ENCODE measurements around the gene PDCD4.

PDCD4 gene

GRCh38 chr10:110871298-110872084 lies at the start of gene PDCD4:
TSS of gene PDCD4 (plus strand) at chr10:110871928. CDS start at chr10:110876028, 4,100 bp downstream.
- peak; percentile 95 for DNase-seq

GRCh38 chr10:110822035-110822711 lies 49.6 kb upstream of the PDCD4 start:
- DNase-seq: no peak

- DNase-seq: no peak
These were observed 48.9 kb upstream of the PDCD4 start for GRCh38 chr10:110822712-110823311.

DNA sequence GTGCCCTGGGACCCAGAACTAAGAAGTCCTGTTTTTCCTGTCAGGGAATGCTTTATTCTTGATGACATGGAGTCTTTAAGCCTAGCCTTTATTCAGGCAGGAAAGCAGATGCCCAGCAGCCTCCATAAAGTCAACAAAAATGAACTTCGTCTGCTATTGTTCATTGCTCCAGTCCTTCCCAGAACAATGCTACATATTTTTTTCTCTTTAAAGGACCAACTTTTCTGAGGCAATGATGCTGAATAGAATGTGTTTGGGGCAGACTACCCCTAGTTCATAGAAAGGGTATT lies 47.6 kb upstream of the PDCD4 start:
- DNase-seq: no peak

DNA sequence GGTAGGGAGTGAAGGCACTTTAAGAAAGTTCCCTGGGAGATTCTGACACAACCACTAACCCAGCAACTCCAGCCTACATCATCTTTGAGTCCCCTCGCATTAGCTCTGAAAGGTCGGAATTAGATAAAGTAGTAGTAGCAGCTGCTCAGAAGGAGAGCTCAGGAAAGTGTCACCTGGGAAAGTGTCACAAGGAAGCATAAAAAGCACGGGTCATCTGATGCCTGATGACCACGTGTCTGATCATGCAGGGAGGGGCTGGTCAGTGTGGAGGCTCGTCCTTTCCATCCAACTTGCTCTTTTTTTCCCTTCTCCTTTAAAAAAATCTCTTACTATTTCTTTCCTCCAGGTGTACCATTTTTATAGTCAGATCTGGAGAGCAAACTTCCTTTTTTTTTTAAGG lies 47.1 kb upstream of the PDCD4 start:
- DNase-seq: no peak

- no peak for DNase-seq
These were observed 46.2 kb upstream of the PDCD4 start for GRCh38 chr10:110825508-110825907.

DNA sequence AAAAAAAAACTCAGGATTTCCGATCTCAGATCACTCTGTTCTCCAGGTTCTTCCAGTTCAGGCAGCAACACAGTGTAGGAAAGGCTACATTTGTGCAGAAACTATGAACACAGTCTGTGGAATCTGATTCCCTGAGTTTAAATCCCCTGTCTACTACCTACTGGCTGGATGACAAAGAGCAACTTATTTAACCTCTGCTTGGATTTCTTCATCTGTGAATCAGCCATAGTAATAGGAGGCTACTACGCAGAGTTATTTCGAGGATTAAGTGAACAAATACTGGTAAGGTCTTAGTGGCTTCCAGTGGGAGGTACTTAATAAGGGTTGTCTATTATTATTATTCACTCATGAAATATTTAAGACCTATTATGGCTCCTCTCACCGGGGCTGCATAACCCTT lies 44.3 kb upstream of the PDCD4 start:
- DNase-seq: no peak

GRCh38 chr10:110827875-110828274 lies 43.9 kb upstream of the PDCD4 start:
- no peak for DNase-seq

DNA sequence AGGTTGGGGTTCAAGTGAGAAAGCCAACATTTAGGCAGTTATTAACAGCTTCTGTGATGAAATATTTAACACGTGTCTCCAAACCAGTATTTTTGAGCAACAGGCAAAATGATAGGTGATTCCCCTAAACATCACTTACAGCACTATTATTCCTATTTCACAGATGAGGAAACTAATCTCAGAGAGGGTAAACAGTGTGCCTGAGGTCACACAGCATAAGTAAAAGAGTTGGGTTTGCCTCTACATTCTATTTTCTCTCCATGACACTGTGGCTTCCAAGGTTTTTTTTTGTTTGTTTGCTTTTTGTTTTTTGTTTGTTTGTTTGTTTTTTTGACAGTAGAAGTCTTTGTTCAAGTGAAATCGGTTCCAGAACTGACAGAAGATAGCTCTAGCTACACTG lies 43.2 kb upstream of the PDCD4 start:
- no peak for DNase-seq

GRCh38 chr10:110829721-110830410 lies 41.9 kb upstream of the PDCD4 start:
- DNase-seq: no peak

DNA sequence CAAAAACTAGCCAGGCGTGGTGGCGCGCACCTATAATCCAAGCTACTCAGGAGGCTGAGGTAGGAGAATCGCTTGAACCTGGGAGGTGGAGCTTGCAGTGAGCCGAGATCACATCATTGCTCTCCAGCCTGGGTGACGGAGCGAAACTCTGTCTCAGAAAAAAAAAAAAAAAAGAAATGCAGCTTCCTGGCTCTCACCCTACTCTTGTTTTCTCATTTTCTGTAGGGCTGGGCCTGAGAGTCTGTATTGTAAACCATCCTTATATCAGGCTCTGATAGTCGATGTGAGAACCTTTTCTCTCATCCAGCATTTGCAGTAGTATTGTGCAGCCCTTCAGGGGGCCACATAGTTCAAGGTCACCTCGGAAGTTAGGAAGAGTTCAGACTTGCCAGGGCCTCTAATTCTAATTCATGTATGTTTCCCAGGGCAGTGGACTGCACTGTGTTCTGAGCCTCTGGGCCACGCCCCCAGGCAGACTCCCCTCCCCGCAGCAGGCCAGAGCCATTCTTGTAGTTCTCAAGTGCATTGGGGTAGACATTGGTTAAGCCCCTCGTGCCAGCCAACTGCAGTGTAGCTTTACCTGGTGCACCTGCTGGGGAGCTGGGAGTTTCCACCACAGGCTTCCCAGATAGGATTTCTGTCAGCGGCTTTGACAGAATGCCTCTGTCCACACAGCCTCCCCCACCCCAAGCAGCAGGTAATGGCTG lies 38.3 kb upstream of the PDCD4 start:
- no peak for DNase-seq

GRCh38 chr10:110833941-110834628 lies 37.6 kb upstream of the PDCD4 start:
- no peak for DNase-seq

- DNase-seq: peak; percentile 34
These were observed 37.0 kb upstream of the PDCD4 start for GRCh38 chr10:110834629-110835301.

- DNase-seq: no peak
These were observed 35.9 kb upstream of the PDCD4 start for GRCh38 chr10:110835841-110836240.

- no peak for DNase-seq
These were observed 35.0 kb upstream of the PDCD4 start for GRCh38 chr10:110836706-110837105.

GRCh38 chr10:110837418-110838171 lies 34.1 kb upstream of the PDCD4 start:
- no peak for DNase-seq

DNA sequence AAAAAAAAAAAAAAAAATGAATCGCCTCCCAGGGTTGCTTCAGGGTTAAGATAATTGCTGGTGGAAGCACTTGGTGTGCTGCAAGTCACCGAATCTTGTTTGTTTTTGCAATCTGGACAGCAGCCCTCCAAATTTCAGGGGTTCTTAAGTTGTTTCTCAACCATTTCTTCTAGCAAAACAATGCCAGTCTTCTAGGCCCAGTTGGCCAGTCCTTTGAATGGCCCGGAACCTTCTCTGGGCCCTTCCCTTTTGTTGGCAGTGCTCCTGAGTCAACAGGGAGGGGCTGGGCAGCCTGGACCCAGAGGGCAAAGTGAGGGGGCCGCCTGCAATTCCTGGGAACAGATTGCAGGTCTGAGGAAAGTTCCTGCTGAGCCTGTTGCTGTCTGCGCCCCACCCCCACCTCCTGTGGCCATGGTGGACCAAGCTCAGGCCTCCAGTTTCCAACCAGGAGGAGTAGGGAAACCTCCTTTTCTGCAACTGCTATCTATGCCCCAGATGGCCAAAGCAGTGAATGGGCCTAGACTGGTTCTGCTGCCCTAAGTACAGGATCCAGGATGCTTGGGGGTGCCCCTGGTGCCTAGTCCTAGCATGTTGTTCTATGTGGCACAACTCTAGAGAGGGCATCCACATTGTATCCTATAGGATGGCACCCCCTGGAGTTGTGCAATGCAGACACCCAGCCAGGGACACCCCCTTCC lies 31.4 kb upstream of the PDCD4 start:
- DNase-seq: no peak

DNA sequence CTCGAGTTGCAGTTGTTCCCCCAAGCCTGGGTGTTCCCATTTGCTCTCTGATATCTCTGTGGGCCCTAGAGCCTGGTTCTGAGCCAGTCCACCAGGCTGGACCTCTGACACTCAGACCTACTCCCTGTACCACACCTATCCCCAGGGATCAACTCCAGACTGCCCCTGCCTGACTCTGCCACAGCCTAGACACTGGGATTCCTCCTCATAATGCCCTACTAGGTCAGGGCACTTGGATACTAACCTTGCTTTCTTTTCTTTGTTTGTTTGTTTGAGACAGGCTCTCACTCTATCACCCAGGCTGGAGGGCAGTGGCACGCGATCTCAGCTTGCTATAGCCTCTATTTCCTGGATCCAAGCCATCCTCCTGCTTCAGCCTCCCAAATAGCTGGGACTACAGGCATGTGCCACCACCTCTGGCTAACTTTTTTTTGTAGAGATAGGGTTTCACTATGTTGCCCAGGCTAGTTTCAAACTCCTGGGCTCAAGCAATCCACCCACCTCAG lies 30.8 kb upstream of the PDCD4 start:
- no peak for DNase-seq

- no peak for DNase-seq
These were observed 29.9 kb upstream of the PDCD4 start for GRCh38 chr10:110841767-110842267.

DNA sequence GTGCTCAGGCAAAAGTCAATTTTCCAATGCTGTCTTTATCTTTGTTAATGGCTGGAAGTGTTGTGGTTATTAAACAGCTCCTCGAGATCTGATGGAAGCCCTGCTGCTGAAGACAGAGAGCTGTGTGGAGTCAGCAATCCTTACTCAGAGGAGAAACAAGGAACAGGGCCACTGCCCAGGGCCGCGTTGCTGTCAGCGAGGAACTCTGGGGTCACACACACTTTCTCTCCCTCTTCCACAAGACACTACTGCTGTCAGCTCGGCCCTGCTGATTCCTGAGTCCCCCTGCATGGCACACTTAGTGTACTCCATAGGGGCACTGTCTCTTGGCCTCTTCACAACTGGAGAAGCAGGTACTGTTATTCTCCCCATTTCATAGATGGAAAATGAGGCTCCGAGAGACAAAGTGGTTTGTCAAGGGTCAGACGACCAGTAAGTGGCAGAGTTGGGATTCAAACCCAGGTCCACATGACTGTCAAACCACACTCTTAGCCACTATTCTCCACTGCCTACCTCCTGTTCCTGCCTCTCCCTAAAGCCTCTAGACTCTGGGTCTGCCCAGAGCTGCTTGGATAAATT lies 29.3 kb upstream of the PDCD4 start:
- no peak for DNase-seq

Measured in CD4-positive, alpha-beta T cell treated with Interleukin-17A for 1 hour (primary cell).